HG03520 (cell line): Measurements from ENCODE around the gene HNRNPA3.
A peak's percentile ranks its signal among the peaks of the same experiment; 100 is the strongest.
"Not testable (repeated sequence)": the region's sequence is repeated elsewhere in the genome, so short reads cannot be mapped to it uniquely, and the experiment has no call there.

Source experiments
- ATAC-seq: cut with Tn5 transposase; IDR thresholded peaks from one replicate; pipeline ENCODE4 v1.9.1; 2021; ENCODE audit warnings: mild to moderate bottlenecking, moderate library complexity; ENCODE audit not compliant: unreplicated experiment

Gene HNRNPA3

DNA sequence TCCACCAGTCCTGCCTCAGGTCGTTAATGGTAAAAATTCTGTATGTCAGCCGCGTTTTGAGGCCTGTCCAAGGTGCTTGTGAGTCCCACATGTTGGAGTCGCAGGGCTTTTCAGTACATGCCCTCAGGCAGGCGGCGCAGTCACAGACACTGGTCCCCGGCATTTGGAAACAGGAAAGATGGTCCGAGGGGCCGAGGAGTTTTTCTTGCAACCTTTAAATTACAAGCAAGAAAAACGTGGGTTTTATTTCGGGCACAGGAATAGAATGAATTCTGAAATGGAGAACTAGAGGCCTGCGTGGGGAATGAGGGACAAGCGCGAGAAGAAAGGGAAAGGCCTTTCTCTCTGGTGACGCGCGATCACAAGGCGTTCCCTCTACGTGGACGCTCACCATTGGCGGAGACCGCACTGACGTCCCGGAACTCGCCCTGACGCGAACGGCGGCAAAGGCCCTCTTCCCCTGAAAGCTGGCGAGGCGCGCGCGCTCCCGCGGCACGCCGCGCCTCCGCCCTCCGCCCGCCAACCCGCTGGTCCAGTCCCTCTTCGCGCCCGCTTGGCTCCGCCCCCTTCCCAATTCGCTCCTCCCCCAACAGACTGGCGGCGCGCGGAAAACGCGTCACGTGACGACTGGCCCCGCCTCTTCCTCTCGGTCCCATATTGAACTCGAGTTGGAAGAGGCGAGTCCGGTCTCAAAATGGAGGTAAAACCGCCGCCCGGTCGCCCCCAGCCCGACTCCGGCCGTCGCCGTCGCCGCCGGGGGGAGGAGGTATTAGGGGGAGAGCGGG lies at the start of gene HNRNPA3:
TSS of gene HNRNPA3 (plus strand) at position 689 of the 785 bp plus-strand sequence. CDS start at position 695, 6 bp downstream.
- peak; percentile 85 for ATAC-seq

DNA sequence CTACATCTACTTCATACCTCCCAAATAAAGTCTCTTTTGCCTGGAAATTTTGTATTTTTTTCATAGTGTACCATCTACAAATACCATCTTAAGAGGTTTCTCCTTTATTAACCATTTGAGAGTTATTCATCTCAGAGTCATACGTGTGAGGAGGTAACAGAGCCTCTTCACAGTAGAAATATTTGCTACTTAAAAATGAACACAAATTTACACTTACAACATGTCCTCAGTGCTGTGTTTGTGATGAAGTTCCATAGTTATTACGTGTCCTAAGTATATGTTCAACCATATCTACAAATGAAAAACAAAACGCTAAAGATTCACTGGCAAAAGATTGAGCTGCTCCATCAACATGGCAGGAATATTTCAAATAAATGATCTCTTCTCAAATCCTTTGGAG lies 48.5 kb upstream of the HNRNPA3 start:
- ATAC-seq, result no peak

DNA sequence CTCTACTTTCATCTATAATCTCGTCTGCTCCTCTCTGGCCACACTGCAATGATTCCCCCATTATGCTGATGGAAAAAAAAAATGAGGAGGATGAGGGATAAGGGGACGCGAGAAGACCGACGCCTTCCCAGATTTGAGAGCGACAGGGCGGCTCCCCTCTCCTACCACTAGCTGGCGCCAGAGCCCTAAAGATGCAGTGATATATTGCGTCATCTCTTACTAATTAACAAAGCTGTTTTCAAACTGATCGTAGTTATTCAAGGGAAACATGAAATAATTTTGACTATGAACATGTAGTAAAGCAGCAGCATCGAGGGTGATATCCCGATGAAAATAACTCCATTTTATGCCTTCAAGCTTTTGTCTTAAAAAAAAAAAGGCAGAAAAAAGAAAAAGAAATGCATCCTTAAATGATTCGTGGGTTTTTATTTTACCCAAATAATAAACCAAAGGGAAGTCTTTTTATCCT lies 48.0 kb upstream of the HNRNPA3 start:
- peak; percentile 44 for ATAC-seq

- ATAC-seq, result no peak
Measured at GRCh38 chr2:177165061-177165583, 47.5 kb upstream of the HNRNPA3 start.

- peak; percentile 40 for ATAC-seq
Measured at GRCh38 chr2:177165721-177166711, 46.6 kb upstream of the HNRNPA3 start.

GRCh38 chr2:177169810-177170514 lies 42.6 kb upstream of the HNRNPA3 start:
- ATAC-seq, result peak; percentile 60

DNA sequence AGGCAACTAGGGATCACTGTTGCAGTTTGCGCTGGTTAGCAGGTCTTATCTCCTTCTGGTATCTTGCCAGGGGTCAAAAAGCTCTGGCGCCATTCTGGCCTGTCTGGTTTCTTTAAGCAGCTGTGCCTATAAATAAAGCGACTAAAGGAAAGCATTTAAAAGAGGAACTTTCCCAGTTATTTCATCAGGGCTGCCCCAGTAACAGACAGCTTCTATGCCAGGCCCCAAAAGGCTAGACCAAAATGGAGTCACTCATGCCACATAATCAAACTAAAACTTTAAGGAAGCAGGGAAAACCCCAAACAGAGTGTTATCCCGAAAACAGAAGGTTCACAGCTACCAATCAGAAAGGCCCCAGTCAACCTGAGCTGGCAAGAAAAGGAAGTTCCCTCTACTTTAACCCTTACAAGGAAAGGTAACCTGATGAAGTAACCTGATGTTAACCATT lies 41.2 kb upstream of the HNRNPA3 start:
- ATAC-seq, result no peak

- ATAC-seq, result no peak
Measured at GRCh38 chr2:177172034-177172880, 40.3 kb upstream of the HNRNPA3 start.

- no peak for ATAC-seq
Measured at GRCh38 chr2:177174486-177174885, 38.1 kb upstream of the HNRNPA3 start.

DNA sequence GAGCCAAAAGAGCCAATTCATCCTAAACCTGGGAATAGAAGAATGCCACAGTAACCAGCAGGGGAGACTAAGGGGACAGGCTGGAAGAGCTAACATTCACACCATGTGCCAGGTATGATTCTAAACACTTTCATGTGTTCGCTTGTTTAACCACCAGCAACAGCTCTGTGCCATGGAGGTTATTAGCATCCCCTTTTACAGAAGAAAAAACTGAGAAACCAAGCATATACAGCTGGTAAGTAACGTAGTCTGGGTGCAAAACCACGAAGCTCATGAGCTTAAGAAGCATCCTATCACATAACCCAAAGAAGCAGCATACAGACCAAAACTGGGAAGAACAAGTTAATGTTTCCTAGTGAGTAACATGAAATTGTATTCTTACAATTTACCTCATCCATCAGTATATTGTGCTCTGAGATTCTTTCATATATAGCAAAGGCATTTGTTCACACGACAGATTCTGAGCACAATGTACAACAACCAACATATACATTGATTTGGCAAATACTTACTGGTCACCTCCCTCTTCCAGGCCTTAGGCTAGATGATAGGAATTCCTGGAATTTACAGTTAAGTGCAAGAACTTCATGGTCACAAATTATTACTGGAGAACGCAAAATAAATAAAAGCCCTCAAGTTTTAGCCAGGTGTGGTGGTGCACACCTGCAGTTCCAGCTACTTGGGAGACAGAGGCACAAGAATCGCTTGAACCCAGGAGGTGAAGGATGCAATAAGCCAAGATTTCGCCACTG lies 36.5 kb upstream of the HNRNPA3 start:
- ATAC-seq, result no peak

- no peak for ATAC-seq
Measured at GRCh38 chr2:177178797-177179196, 33.8 kb upstream of the HNRNPA3 start.

DNA sequence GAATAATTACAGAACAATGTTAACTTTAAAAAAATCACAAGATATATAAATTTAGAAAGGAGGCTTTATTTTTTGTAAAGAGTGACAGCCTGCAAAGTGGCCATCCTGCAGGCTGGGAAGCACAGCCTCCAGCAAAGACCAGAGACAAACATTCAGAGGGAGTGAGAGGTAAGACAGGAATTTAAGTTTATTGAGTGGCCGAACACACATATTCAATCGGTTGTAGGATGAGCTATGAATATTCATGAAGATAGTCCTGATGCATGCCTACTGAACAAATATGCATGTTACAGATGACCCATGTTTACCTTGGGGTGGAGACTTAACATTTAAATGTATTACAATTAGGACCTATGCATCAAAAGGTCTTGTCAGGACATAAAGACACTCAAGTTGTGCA lies 33.4 kb upstream of the HNRNPA3 start:
- no peak for ATAC-seq

GRCh38 chr2:177179671-177180070 lies 32.9 kb upstream of the HNRNPA3 start:
- ATAC-seq, result not testable (repeated sequence)

- no peak for ATAC-seq
Measured at GRCh38 chr2:177180269-177181000, 32.2 kb upstream of the HNRNPA3 start.

GRCh38 chr2:177183860-177184259 lies 28.7 kb upstream of the HNRNPA3 start:
- ATAC-seq, result no peak

DNA sequence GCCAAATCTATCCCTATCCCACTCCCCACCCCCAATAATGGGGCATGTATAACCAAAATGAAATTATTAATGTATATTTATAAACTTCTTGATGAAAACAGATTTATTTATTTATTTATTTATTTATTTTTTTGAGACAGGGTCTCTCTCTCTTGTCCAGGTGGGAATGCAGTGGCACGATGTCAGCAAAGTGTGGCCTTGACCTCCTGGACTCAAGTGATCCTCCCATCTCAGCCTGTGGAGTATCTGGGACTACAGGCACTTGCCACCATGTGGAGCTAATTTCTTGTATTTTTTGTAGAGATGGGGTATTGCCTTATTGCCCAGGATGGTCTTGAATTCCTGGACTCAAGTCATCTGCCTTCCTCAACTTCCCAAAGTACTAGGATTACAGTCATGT lies 28.0 kb upstream of the HNRNPA3 start:
- ATAC-seq, result no peak

DNA sequence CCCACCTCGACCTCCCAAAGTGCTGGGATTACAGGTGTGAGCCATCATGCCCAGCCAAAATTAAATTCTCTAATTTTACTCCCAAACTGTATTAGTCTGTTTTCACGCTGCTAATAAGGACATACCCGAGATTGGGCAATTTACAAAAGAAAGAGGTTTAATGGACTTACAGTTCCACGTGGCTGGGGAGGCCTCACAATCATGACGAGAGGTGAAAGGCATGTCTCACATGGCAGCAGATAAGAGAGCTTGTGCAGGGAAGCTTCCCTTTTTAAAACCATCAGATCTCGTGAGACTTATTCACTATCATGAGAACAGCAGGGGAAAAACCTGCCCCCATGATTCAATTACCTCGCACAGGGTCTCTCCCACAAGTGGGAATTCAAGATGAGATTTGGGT lies 26.6 kb upstream of the HNRNPA3 start:
- ATAC-seq, result not testable (repeated sequence)

- no peak for ATAC-seq
Measured at GRCh38 chr2:177187631-177188312, 24.8 kb upstream of the HNRNPA3 start.
